Hepatocyte (in vitro differentiated cells): Measurements from ENCODE around the gene PPP1R9A.

Experiments
- CTCF ChIP-seq: fragments of 200-600 bp; sonication (generic); IDR thresholded peaks from 2 replicates; pipeline ENCODE4 v1.5.1; 2016; ENCODE audit warnings: antibody characterized with exemption, mild to moderate bottlenecking; ENCODE audit not compliant: poor library complexity
- EZH2 ChIP-seq: fragments of 200-600 bp; sonication (generic); IDR thresholded peaks from 2 replicates; pipeline ENCODE4 v1.6.1; 2016; ENCODE audit warnings: antibody characterized with exemption, mild to moderate bottlenecking, borderline replicate concordance

DNA sequence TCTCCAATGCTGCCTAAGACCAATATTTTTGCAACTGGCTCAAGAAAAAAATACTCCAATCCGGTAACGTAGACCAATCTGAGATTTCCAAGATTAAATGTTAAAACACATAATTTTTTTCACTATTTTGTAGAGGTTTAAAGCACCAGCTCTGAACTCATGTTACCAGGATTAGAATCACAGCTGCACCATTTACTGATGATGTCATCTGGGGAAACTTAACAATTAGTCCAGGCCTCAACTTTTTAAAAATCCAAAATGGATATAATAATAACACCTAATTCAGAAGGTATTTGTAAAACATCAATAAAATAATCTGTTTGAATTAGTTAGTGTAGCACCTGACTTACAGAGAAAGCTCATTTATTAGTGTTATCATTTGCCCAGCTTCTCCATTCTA lies 402.6 kb downstream of the PPP1R9A start:
- TF ChIP-seq CTCF (no peak), EZH2 (no peak)
